RWPE2 (cell line): ENCODE measurements around the gene LCP2.

Experiments used
- ATAC-seq: fragments of 200-7000 bp; cut with Tn5 transposase; 3 replicates; pipeline ENCODE4 v1.9.1; 2021; ENCODE audit warnings: low read depth
- DNase-seq: peaks from one replicate; pipeline ENCODE4 v3.0.0-alpha.2; 2020; ENCODE audit warnings: low spot score
- H3K27ac ChIP-seq: fragments of 450-650 bp; 2 replicates; pipeline ENCODE4 v1.5.1; 2017; ENCODE audit warnings: mild to moderate bottlenecking; ENCODE audit not compliant: poor library complexity, severe bottlenecking
- H3K27me3 ChIP-seq: fragments of 250-450 bp; sonication (Bioruptor Pico); 2 replicates; pipeline ENCODE4 v1.5.1; 2021; ENCODE audit warnings: mild to moderate bottlenecking, moderate library complexity; ENCODE audit not compliant: insufficient read depth, poor library complexity, severe bottlenecking
- H3K36me3 ChIP-seq: fragments of 250-450 bp; sonication (Bioruptor Pico); 2 replicates; pipeline ENCODE4 v1.5.1; 2020; ENCODE audit warnings: low read depth, mild to moderate bottlenecking, moderate library complexity
- H3K4me1 ChIP-seq: fragments of 250-450 bp; sonication (Bioruptor Pico); 2 replicates; pipeline ENCODE4 v1.5.1; 2021; ENCODE audit warnings: mild to moderate bottlenecking, moderate library complexity; ENCODE audit not compliant: insufficient read depth, poor library complexity, severe bottlenecking
- H3K4me3 ChIP-seq: fragments of 250-450 bp; sonication (Bioruptor Pico); 2 replicates; pipeline ENCODE4 v1.5.1; 2021; ENCODE audit warnings: mild to moderate bottlenecking, moderate library complexity; ENCODE audit not compliant: severe bottlenecking
- H3K9me3 ChIP-seq: fragments of 250-450 bp; sonication (Bioruptor Pico); 2 replicates; pipeline ENCODE4 v1.5.1; 2021; ENCODE audit warnings: mild to moderate bottlenecking, moderate library complexity; ENCODE audit not compliant: severe bottlenecking
- CTCF ChIP-seq: fragments of 450-650 bp; IDR thresholded peaks from one replicate; pipeline ENCODE4 v1.5.1; 2017; ENCODE audit warnings: mild to moderate bottlenecking, moderate library complexity; ENCODE audit not compliant: poor library complexity, severe bottlenecking

LCP2 gene

GRCh38 chr5:170342153-170342725 is 44.7 kb upstream of the LCP2 start:
- Histone ChIP-seq H3K4me3 (no peak overlapping the region), H3K9me3 (no peaks in the 10 kb centered on the region), H3K27me3 (peaks cover 6% of the 10 kb centered on the region), H3K36me3 (no peaks in the 10 kb centered on the region), H3K27ac (no peak overlapping the region), H3K4me1 (no peaks in the 10 kb centered on the region)
- no peak for TF ChIP-seq CTCF
- ATAC-seq (no peak), DNase-seq (no peak)

- Histone ChIP-seq H3K27me3 (peaks cover 6% of the 10 kb centered on the region), H3K4me1 (no peaks in the 10 kb centered on the region), H3K27ac (no peak overlapping the region), H3K4me3 (no peak overlapping the region), H3K36me3 (no peaks in the 10 kb centered on the region), H3K9me3 (no peaks in the 10 kb centered on the region)
- no peak for TF ChIP-seq CTCF
- DNase-seq = no peak
- ATAC-seq = no peak
These were observed 44.0 kb upstream of the LCP2 start for GRCh38 chr5:170341545-170341944.

GRCh38 chr5:170339780-170340167 is 42.2 kb upstream of the LCP2 start:
- TF ChIP-seq CTCF = no peak
- no peaks in the 10 kb centered on the region for H3K9me3 ChIP-seq
- no peak for DNase-seq
- no peak for ATAC-seq
- H3K36me3 ChIP-seq = no peaks in the 10 kb centered on the region
- H3K27me3 ChIP-seq = peaks cover 5% of the 10 kb centered on the region
- no peak overlapping the region for H3K27ac ChIP-seq
- H3K4me1 ChIP-seq = no peaks in the 10 kb centered on the region
- no peak overlapping the region for H3K4me3 ChIP-seq

GRCh38 chr5:170338933-170339779 is 41.6 kb upstream of the LCP2 start:
- TF ChIP-seq CTCF = peak; percentile 36
- H3K27me3 ChIP-seq = peaks cover 4% of the 10 kb centered on the region
- H3K4me3 ChIP-seq = no peak overlapping the region
- no peaks in the 10 kb centered on the region for H3K36me3 ChIP-seq
- no peaks in the 10 kb centered on the region for H3K9me3 ChIP-seq
- DNase-seq = no peak
- H3K27ac ChIP-seq = no peak overlapping the region
- ATAC-seq = peak; percentile 21; the same call in 1 of the 3 replicates
- no peaks in the 10 kb centered on the region for H3K4me1 ChIP-seq

GRCh38 chr5:170338291-170338690 is 40.7 kb upstream of the LCP2 start:
- no peaks in the 10 kb centered on the region for H3K4me1 ChIP-seq
- H3K27ac ChIP-seq = no peak overlapping the region
- peaks cover 1% of the 10 kb centered on the region for H3K27me3 ChIP-seq
- DNase-seq (no peak), ATAC-seq (no peak)
- no peak for TF ChIP-seq CTCF
- no peaks in the 10 kb centered on the region for H3K36me3 ChIP-seq
- no peaks in the 10 kb centered on the region for H3K9me3 ChIP-seq
- no peak overlapping the region for H3K4me3 ChIP-seq
